ENCODE measurements around the gene ABAT.

ABAT gene

DNA sequence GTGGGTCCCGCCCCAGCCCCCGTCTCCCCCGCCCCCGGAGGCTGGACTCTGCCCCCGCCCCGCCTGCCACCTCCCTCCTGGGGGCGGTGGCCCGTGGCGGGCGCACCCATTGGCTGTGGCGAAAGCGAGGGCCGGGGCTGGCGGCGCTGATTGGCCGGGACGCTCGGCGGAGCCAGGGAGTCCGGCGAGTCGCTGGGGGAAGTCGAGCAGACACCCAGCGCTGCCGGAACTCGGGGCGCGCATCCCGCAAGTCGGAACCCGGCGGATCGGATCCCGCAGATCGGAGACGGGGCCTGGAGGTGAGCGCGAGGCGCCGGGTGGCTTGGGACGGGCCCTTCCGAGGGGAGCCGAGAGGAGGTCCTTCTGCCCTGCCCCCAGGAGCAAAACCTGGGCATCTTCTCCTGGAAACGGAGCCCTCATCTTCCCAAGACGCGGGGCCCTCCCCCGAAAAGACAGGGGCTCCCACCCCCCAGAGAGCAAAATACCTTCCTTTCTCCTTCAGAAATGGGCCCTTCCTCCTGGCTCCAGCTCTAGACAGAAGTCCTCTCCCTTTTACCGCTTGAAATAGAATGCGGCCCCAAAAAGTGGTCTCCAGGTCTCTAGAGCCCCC is at the start of gene ABAT:
Gene ABAT, plus strand, starts transcription at position 205 of the 610 bp plus-strand sequence. CDS start 61,123 bp downstream, outside the sequence.
- peak; percentile 72 for DNase-seq

DNA sequence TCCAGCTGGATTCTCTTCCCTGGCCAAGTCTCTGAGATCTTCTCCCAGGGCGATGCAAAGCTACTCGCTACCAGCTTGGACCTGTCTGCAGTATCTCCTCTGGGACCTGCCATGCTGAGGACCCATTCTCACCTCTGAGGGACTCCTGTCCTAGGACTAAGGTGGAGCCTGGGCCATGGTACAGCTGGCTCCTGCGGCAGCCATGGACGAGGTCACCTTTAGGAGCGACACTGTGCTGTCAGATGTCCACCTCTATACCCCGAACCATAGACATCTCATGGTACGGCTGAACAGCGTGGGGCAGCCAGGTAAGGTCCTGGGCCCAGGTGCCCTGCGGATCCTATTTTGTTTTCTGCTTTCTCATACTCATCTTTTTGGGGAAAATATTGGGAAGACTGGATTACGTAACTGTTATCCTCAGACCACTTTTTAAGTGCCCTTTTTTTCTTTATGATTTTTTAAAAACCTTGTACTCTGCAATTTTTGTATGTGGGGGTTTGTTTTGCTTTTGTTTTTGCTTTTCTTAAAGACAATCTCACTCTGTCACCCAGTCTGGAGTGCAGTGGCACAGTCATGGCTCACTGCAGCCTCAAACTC is 48.8 kb upstream of the ABAT start:
- no peak for DNase-seq

DNA sequence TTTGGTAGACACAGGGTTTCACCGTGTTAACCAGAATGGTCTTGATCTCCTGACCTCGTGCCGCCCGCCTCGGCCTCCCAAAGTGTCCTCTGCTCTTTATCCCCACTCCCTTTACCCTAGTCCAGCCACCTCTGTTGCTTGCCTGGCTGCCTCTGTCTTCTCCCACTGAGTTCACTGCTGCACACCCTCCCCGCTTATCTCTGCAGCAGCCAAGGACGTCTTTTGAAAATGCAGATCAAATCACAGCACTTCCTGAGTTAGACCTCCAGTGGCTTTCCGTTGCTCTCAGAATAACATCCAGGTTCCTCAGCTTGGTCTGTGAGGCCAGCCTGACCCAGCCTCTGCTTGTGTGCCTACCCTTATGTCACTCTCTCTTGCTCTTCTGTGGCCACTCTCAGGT is 47.5 kb upstream of the ABAT start:
- no peak for DNase-seq

DNA sequence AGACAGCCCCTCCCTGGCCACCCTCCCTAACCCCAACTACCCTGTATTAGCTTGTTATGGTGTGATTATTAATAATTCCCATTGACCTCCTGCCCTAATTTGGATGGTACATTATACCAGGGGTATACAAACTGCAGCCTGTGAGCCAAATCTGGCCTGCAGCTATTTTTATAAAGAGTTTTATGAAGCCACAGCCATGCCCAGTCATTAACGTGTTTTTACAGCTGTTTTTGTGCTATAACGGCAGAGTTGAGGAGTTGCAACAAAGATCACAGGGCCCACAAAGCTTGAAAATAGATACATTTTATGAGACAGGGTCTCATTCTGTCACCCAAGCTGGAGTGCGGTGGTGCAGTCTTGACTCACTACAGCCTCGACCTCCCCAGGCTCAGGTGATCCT is 47.0 kb upstream of the ABAT start:
- DNase-seq, result no peak

DNA sequence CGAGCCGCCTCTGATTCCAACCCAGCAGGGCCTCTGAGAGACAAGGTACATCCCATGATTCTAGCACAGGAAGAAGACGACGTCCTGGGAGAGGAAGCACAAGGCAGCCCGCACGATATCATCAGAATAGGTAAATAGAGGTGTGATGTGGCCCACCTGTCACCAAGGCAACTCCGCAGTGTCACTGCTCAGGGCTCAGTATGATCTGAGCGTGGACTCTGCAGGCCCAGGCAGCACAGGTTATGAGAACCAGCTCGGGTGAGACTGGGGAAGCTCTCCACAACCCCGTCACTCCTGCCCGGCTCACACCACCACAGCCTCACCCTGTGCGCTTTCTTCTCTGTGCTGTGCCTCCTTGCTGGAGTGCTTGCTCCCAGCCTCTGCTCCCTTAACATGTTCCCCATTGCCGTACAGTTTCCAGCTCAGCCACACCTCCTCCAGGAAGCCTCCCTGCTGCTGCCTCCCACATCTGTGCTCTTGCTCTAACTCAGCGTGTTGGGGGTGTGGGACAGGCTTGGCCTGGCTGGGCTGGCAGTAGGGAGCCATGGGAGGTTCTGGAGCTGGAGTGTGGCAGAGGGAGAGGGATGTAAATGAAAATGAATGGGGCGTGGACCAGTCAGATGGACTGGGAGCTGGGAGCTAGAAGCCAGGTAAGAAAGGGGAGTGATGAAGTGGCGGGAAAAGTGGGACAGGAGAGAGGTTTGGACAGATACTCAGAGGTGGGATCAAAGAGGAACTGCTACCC is 45.3 kb upstream of the ABAT start:
- DNase-seq, result no peak

DNA sequence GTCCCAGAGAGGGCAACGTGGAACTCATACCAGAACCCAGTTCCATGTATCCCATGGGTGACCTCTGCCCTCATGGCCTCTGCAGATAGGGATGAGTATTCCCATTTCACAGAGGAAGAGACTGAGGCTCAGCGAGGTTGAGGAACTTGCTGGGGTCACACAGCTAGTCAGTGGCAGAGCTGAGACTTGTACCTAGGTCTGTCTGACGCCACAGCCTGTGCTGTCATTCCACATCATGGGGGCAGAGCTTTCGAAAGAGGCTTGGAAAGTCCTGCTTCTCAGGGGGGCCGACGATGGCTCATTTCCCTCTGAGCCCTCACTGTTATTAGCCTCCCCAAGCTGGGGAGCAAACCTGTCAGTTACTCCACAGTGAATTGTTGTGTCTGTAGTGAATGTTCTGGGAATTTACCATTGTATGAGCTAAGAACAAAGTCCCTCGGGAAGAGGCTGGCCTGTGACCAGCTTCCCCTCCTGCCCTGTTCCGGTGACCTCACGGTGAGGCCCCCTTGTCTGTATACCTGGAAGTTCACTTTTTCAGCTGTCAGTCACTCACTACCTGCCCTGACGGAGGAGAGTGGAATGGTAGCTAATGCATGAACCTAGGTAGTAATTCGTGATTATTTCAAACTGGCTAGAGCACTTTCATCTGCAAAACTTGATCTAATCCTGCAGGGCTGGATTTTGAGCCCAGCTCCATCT is 44.0 kb upstream of the ABAT start:
- no peak for DNase-seq

DNA sequence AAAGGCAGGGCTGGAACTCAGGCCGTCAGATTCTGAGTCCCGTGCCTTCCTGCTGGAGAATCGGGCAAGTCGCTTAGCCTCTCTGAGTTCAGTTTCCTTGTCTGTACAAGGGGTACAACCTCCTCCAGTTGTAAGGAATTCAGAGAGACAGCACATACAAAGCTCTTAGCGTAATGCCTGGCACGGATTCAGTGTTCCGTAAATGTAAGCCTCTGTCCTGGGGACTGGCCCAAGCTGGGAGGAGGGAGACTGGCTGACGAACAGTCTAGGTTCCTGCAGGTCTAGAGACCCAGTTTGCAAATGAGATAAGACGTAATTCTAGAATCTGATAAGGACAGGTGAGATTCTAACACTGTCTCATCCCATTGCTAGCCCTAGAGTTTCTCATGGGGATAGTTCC is 43.0 kb upstream of the ABAT start:
- DNase-seq, result no peak

DNA sequence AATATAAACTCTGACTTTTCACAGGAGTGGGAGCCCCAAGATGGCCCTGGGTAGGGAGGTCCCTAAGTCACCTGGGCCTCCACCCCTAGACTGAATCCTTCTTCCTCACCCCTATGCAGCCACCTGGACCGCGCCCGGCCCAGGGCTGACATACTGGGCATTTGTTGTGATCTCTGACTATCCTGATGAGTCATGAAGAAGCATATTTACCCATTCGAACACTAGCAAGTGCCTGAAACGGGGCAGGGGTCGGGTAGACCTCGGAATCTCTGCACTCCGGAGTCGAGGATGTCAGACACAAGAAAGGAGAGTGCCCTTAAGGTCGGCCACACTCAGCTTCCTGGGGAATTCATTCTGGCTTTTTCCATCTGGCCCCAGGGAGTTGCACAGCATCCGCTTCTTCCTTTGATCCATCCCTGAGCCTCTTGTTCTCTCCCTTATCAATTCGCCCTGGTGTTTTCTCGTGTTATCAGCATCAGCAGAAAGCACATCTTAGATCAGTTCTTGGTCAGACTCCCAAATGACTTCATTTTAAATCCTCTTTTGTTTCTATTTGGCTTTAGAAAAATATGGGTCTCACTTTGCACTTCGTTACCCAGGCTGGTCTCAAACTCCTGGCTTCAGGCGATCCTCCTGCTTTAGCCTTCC is 42.5 kb upstream of the ABAT start:
- DNase-seq, result no peak

DNA sequence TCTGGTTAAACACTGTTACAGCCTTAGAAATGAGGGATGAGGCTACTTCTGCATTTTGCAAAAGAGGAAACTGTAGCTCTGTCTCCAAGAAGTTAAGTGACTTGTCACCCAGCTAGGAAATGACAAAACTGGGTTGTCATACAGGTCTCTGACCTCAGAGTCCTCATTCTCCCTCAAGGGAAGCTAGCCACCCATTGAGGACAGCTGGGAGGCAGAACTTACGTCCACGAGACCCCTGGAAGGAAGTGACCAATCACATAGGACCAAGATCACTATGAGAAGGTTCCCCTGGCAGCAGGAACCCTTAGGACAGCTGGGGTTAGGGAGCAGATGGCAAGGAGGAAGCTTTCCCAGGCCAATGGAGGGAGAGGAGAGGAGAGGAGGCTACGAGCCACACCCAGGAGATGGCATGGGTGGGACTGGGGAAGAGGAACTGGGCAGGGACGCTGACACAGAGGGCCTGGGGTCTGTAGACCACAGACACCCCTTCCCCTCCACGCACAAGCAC is 41.7 kb upstream of the ABAT start:
- no peak for DNase-seq

DNA sequence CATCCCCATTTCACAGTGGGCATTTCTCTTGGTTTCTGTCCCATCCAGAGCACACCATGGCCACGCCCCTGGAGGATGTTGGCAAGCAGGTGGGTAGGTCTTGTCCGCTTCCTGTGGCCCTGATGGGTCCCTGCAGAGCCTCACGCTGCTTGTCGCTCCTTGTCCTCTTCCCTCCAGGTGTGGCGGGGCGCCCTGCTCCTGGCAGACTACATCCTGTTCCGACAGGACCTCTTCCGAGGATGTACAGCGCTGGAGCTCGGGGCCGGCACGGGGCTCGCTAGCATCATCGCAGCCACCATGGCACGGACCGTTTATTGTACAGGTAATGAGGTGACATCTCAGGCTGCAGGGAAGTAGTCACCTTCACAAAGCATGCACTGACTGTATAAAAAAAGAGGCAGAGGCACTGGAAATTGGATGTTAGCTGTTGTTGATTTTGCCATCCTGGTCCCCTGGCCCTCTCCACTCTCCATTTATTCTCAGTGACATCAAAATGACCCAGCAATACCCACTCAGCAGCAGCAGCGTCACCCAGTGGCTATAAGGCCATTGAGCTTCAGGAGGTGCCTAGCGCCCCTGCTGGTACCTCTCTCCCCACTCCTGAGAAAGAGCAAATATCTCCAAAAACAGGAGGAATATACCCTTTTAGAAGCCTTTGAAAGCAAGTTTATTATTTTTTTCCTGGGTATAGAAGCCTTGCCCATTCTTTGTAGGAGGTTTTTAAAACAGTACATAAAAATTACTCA is 39.3 kb upstream of the ABAT start:
- DNase-seq, result no peak

DNA sequence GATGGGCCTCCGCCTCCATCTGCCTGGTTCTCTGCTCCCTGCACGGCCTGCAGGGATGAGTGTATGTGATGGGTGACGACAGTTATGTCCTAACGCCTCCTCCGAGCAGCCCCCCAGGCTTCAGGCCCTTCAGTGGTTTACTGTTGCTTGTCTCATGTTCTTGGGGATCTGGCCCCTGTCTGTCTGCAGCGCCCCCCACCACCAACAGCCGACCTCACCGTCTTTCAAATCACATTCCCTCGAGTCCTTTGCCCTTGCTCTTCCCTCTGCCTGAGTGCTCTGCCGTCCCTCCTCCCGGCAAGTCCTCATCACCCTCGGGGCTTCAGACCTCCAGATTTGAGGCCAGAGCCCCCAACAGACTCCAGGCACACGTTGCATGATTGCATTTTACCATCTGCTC is 34.7 kb upstream of the ABAT start:
- DNase-seq, result no peak

DNA sequence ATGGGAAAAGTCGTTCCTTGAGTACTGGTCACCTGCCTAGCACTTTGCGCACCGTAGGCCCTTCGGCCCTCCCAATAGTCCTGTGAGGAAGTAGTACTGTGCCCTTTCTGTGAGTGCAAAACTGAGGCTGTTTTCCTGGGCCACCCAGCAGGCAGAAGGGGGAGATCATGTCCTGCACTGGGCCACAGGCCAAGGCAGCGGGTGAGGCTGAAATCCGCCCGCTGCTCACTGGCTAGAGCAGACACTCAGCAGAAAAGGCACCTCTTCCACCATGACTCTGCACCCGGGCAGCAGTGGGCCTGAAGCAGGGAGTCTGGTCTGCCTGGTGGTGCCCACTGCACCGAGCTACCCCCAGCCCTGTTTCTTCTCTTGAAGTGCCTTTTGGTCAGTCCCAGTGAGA is 32.7 kb upstream of the ABAT start:
- DNase-seq, result no peak

DNA sequence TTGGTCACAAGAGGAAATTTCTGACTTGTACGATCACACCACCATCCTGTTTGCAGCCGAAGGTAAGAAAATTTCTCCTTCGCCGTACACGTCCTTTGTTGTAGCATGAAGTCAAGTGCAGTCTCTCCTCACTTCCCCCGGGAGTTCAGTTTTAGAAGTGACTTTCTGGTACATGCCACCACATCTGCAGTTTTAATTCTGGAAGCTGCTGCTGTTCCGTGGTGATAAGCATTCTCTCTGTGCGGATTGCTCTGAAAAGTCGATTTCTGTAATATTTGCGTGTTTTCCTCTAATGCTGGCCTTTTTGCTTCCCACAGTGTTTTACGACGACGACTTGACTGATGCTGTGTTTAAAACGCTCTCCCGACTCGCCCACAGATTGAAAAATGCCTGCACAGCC is 32.3 kb upstream of the ABAT start:
- DNase-seq, result no peak

DNA sequence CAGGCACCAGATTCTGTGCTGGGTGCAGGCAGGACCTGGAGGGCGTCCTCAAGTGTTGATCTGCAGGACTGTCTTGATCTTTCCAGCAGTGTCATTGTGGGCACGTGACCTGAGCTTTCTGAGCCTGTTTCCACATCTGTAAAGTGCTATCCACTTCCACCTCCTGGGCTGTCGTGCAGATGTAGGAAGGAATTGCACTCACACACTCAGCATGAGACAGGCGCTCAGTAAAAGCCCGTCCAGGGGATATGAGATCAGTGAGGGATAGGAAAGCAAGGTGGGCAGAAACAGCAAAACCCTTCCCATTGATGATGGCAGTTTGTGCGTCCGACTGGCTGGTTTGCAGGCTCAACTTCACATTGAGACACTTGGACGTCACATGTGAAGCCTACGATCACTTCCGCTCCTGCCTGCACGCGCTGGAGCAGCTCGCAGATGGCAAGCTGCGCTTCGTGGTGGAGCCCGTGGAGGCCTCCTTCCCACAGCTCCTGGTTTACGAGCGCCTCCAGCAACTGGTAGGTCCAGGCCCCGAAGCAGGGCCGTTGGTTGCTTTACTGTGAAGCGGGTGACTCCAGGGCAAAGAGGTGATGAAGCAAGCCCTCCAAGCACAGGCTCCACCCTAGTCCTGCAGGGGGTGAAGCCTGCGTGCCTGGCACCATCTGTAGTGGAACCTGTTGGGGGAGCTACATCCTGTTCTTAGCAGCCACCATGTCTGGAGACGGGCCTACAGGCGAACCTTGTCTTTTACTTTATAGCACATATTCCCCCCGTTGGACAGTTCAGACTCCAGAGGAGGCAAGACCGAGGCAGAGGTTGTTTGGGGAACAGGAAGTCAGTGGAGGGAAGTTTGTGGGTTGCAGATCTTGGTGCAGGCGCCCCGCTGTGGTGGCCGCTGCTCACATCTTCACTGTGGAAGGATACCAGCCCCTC is 29.9 kb upstream of the ABAT start:
- no peak for DNase-seq

DNA sequence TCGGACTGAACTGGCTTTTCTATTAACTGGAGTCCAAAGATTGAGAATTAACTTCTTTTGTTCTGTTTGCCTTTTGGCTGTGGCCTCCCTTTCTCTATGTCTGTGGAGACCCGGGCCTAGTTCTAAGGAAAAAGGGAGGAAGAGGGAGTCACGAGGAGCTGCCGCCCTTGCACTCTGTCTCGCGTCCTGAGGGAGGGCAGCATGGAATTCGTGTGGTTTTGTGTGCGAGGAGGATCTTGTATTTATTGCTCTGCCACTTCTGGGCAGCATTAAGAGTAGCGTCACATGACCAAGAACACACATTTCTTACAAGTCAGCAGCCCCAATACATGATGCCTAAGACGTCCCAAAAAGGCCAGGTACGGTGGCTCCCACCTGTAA is 29.3 kb upstream of the ABAT start:
- DNase-seq, result no peak

DNA sequence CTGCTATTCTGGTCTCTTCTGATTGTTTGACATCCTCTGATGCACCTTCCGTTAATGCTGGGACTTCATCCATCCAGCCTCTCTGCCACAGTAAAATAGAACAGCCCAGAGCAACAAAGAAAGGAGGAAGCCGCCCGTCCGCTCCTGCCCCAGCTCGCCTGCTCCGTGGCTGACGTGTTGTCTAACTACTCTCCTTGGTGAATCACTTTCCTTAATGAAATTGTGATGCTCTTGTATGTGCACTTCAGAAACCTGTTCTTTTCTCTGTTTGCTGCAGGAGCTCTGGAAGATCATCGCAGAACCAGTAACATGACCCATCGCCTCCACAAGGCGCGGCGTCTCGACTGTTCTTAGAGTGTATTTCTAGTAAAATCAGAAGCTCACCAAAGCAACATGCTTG is 28.6 kb upstream of the ABAT start:
- no peak for DNase-seq

DNA sequence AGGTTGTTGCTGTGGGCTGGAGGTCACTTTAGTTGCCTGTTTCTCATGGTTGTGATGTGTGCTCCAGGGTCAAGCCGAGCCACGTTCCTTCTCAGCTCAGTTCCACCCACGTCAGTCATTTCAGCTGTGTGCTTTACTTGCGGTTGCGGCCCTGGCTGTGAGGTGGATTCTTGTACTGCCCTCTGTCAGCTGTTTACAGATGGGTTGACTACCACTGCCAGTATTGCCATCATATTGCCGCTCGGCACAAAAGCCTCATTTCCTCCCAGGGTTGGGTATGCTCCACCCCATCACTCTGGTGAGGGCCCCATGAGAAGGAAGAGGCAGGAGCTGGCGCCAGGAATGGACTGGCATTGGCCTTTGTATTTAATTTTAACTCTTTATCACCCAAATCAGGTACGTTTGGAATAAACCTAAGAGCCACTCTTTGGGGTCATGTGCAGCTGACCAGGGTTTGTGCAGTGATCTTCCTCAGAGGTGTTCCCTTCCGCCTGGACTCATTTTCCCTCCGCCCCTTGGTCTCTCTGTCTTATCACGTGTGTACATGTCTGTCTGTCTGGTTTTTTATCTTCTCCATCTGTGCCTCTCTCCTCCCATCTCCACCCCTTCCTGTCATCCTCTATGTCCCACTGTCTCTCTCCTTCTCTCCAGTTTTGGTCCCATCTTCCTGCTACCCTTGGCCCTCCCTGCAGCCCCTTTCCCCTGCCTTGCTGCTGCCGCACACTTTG is 27.9 kb upstream of the ABAT start:
- DNase-seq, result no peak

DNA sequence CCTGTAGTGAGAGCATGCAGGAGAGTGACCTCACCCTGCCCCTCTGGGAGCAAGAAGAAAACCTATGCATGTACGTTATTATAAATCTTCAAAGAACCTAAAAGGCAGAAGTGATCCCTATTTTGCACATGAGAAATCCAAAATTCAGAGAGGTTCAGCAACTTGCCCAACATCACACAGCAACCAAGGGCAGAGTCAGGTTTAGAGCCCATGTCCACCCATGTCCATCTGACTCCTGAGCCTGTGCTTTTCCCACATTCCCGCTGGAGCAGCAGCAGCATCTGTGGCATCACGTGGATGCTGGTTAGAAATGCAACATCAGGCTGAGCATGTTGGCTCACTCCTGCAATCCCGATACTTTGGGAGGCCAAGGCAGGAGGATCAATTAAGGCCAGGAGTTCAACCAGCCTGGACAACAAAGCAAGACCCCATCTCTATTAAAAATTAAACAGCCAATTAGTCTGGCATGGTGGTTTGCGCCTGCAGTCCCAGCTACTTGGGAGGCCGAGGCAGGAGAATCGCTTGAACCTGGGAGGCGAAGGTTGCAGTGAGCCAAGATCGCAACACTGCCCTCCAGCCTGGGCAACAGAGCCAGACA is 26.6 kb upstream of the ABAT start:
- no peak for DNase-seq

DNA sequence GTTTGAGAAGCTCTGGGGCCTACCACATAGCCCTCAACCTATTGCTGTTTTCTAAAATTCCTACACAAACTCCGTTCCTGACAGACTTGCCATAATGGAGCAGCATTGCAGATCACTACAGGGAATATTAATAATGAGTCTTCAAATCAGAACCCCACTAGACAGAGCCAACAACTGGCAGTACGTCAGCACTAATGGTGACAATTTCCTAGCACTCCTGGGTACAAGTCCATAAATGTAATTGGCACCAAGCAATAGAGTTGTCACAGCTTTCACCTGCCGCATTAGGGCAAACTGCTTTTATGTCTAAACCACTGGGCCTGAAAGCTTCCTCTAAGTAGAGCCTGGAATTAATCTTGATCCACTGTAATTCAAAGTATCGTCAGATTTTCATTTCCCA is 25.5 kb upstream of the ABAT start:
- no peak for DNase-seq
